ENCODE data around the gene DCTN5. TPM values are rescaled to one million over a fixed set of nuclear protein-coding genes. Genes with fewer than 3 reads are reported as not detected.

DCTN5 gene
- polyA plus RNA-seq, 1 of the 3 experiments (the other 2 are of a cell fraction): 45.6 TPM

DNA sequence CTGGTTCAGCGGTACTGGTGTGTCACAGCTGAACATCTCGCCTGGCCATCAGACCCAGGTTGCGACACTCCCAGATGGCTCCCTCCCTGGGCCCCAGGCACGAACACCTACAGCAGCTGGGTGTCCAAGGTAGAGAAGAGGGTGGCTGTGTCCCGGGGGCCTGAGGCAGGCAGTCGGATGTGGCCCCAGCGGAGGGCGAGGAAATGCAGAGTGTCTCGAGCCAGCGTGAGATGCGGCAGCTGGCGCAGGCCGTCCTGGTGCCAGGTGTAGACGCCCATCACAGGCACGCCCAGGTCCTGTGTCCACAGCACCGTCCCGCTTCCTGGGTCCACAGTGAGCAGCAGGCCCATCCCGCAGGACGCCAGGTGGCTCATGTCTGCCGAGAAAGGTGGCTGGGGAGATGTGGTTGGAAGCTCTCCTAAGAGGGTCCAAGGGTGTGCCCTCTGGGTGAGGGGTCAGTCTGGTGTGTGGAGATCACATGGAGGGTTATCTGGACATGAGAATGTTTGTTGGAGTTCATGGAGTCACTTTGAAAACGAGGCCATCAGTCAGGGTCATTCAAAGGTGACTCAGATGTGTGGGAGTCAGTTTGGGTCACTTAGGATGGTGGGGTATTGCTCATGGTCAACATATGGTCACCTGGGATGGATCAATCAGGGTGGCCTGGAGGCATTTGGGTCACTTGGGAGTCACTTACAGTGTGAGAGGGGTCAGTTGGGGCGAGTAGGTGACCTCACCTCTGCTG lies 63.7 kb downstream of the DCTN5 start:
- 64% methylated on average over 17 of the region's 22 CpGs for WGBS (ENCODE audit: low lambda C conversion rate)
- TF ChIP-seq FOXM1 (IDR thresholded peaks at IDR 0.05; ENCODE audit: low read depth) (no peak), SMC3 (IDR thresholded peaks at IDR 0.05; ENCODE audit: low read depth, low read length) (no peak), NFIC (IDR thresholded peaks at IDR 0.05; ENCODE audit: borderline replicate concordance) (no peak), NRF1 (IDR thresholded peaks at IDR 0.05; ENCODE audit: low read depth, low read length) (no peak), JUND (IDR thresholded peaks at IDR 0.05) (no peak), RCOR1 (IDR thresholded peaks at IDR 0.05; ENCODE audit: low read length) (no peak), CHD2 (IDR thresholded peaks at IDR 0.05; ENCODE audit: low read length, partially characterized antibody) (no peak), FOXJ3 (CRISPR knock-in tag; IDR thresholded peaks at IDR 0.05) (no peak), MXI1 (IDR thresholded peaks at IDR 0.05; ENCODE audit: low read depth, low read length) (no peak), ELF1 (IDR thresholded peaks at IDR 0.05) (no peak), GATA2 (CRISPR knock-in tag; IDR thresholded peaks at IDR 0.05) (no peak), YY1 (IDR thresholded peaks at IDR 0.05; ENCODE audit: low read depth) (no peak), TEAD4 (IDR thresholded peaks at IDR 0.05; ENCODE audit: borderline replicate concordance, insufficient read depth) (no peak), TAF1 (IDR thresholded peaks at IDR 0.05; ENCODE audit: borderline replicate concordance, low read depth, low read length) (no peak), FOSL2 (IDR thresholded peaks at IDR 0.05; ENCODE audit: borderline replicate concordance, low read depth) (no peak), SIN3A (IDR thresholded peaks at IDR 0.05; ENCODE audit: borderline replicate concordance, low read depth, low read length) (no peak)
- TF ChIP-seq, protein P1, sequence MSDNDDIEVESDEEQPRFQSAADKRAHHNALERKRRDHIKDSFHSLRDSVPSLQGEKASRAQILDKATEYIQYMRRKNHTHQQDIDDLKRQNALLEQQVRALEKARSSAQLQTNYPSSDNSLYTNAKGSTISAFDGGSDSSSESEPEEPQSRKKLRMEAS (IDR thresholded peaks at IDR 0.05; ENCODE audit: low read depth): no peak
- TF ChIP-seq, protein P2, sequence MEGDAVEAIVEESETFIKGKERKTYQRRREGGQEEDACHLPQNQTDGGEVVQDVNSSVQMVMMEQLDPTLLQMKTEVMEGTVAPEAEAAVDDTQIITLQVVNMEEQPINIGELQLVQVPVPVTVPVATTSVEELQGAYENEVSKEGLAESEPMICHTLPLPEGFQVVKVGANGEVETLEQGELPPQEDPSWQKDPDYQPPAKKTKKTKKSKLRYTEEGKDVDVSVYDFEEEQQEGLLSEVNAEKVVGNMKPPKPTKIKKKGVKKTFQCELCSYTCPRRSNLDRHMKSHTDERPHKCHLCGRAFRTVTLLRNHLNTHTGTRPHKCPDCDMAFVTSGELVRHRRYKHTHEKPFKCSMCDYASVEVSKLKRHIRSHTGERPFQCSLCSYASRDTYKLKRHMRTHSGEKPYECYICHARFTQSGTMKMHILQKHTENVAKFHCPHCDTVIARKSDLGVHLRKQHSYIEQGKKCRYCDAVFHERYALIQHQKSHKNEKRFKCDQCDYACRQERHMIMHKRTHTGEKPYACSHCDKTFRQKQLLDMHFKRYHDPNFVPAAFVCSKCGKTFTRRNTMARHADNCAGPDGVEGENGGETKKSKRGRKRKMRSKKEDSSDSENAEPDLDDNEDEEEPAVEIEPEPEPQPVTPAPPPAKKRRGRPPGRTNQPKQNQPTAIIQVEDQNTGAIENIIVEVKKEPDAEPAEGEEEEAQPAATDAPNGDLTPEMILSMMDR (IDR thresholded peaks at IDR 0.05): no peak
- Histone ChIP-seq H3K9me2 (no peaks in the 10 kb centered on the region), H2AFZ (ENCODE audit: low read depth) (no peak overlapping the region), H3K79me2 (ENCODE audit: insufficient read depth) (no peaks in the 10 kb centered on the region), H3K27me3 (ENCODE audit: insufficient read depth) (no peaks in the 10 kb centered on the region), H3K9me3 (no peaks in the 10 kb centered on the region), H3K9ac (no peak overlapping the region), H3K27ac (ENCODE audit: low read depth in 2 of 2, low read length in 1 of 2) (no peak overlapping the region), H3F3A (replicated peaks; ENCODE audit: insufficient read depth) (no peaks in the 10 kb centered on the region), H3K36me3 (replicated peaks in 1 of 2; ENCODE audit: control insufficient read depth in 1 of 2, insufficient read depth in 2 of 2, low read length in 1 of 2) (no peaks in the 10 kb centered on the region), H3K4me2 (no peak overlapping the region), H4K20me1 (ENCODE audit: insufficient read depth) (no peaks in the 10 kb centered on the region), H3K4me1 (ENCODE audit: control insufficient read depth in 1 of 2, insufficient read depth in 2 of 2, low read depth in 1 of 2, low read length in 1 of 2) (no peaks in the 10 kb centered on the region), H3K4me3 (ENCODE audit: low read depth in 2 of 2, low read length in 1 of 2) (no peak overlapping the region)
- CTCF ChIA-PET: interaction anchor here (1.7 kb wide), 1 partner anchor 23 kb away, joined by 6 read pairs; no protein-coding TSS in a partner anchor
- POLR2A ChIA-PET: no interaction called here
- no peak for DNase-seq

All from SK-N-SH (cell line).